GM12878 (cell line): ENCODE measurements around the gene ASIC3. TPM values are rescaled to one million over a fixed set of nuclear protein-coding genes. Genes with fewer than 3 reads are reported as not detected.

Source experiments
- ATAC-seq: fragments of 200-7000 bp; cut with Tn5 transposase; 3 replicates; pipeline ENCODE4 v1.9.1; 2020; ENCODE audit warnings: mild to moderate bottlenecking, moderate library complexity
- BruUV-seq: library from RNA; stranded (reverse); fragments of 400-500 nt; replicated peaks from 2 replicates; lab custom pipeline; 2021; lab: Mats Ljungman, UMichigan
- CTCF ChIA-PET: fragments of 300-600 bp; sonication (Branson Sonifier 250); formaldehyde crosslinking; extraction: SDS; loops from one replicate; lab custom pipeline; 2021; ENCODE audit warnings: inconsistent platforms; lab: Yijun Ruan, JAX
- POLR2A ChIA-PET: fragments of 350-600 bp; formaldehyde crosslinking; extraction: SDS; loops from one replicate; lab custom pipeline; 2021; ENCODE audit warnings: inconsistent platforms; lab: Charles Lee
- RAD21 ChIA-PET: fragments of 300-600 bp; sonication (Branson Sonifier 250); formaldehyde crosslinking; loops from one replicate; lab custom pipeline; 2023; ENCODE audit warnings: antibody characterized with exemption; ENCODE audit not compliant: unreplicated experiment; lab: Charles Lee
- SMC1A ChIA-PET: fragments of 300-600 bp; sonication (Branson Sonifier 250); formaldehyde crosslinking; loops from one replicate; lab custom pipeline; 2023; ENCODE audit not compliant: unreplicated experiment, uncharacterized antibody; lab: Charles Lee
- DNase-seq: peaks from one replicate; pipeline ENCODE4 v3.0.0-alpha.2; 2011; ENCODE audit warnings: low read depth, low spot score
- FAIRE-seq: peaks from 3 replicates; lab custom pipeline; 2011; peaks lifted over from hg19 to GRCh38; lab: Jason Lieb, UNC
- H2AFZ ChIP-seq: 2 replicates; pipeline ENCODE4 v1.6.0; 2011; ENCODE audit warnings: low read depth, low read length, control low read depth; ENCODE audit not compliant: control insufficient read depth
- H3K27ac ChIP-seq: 2 replicates; pipeline ENCODE4 v1.5.1; 2011; ENCODE audit warnings: control low read depth; ENCODE audit not compliant: control insufficient read depth, insufficient read depth
- H3K27me3 ChIP-seq, 2 experiments: replicated peaks in 1 of 2; 2 replicates each; pipeline versions ENCODE4 v1.6.0 to v1.6.1; 2011; ENCODE audit warnings: low read length in 1 of 2; ENCODE audit not compliant: control insufficient read depth in 2 of 2, insufficient read depth in 2 of 2
- H3K36me3 ChIP-seq, 2 experiments: 2 replicates each; pipeline ENCODE4 v1.5.1; 2011; ENCODE audit warnings: low read length in 1 of 2; ENCODE audit not compliant: control insufficient read depth in 2 of 2, insufficient read depth in 2 of 2
- H3K4me1 ChIP-seq: 2 replicates; pipeline ENCODE4 v1.6.1; 2011; ENCODE audit warnings: mild to moderate bottlenecking, low read length, moderate library complexity, mixed read lengths; ENCODE audit not compliant: control insufficient read depth, insufficient read depth
- H3K4me2 ChIP-seq: 2 replicates; pipeline ENCODE4 v1.6.0; 2011; ENCODE audit warnings: control low read depth; ENCODE audit not compliant: control insufficient read depth, insufficient read depth
- H3K4me3 ChIP-seq: fragments of 200-600 bp; sonication (generic); 2 replicates; pipeline ENCODE4 v1.5.1; 2016
- H3K79me2 ChIP-seq: 2 replicates; pipeline ENCODE4 v1.6.0; 2011; ENCODE audit warnings: low read length; ENCODE audit not compliant: control insufficient read depth, insufficient read depth
- H3K9ac ChIP-seq: 2 replicates; pipeline ENCODE4 v1.8.0; 2011; ENCODE audit warnings: low read length, control low read depth, mixed read lengths; ENCODE audit not compliant: control insufficient read depth, insufficient read depth
- H3K9me3 ChIP-seq: replicated peaks from 3 replicates; pipeline ENCODE4 v1.5.1; 2011; ENCODE audit warnings: mild to moderate bottlenecking, low read length; ENCODE audit not compliant: control insufficient read depth, insufficient read depth
- H4K20me1 ChIP-seq: 2 replicates; pipeline ENCODE4 v1.6.0; 2011; ENCODE audit not compliant: control insufficient read depth, insufficient read depth
- BCL11A ChIP-seq: IDR thresholded peaks from 2 replicates; pipeline ENCODE4 v1.6.1; 2011; ENCODE audit warnings: low read depth, low read length
- BRCA1 ChIP-seq: IDR thresholded peaks from 2 replicates; pipeline ENCODE4 v1.6.1; 2011; ENCODE audit warnings: low read depth, low read length, improper control_type of control experiment
- EZH2 ChIP-seq: IDR thresholded peaks from 2 replicates; pipeline ENCODE4 v1.6.1; 2012; ENCODE audit warnings: low read depth, mild to moderate bottlenecking, control low read depth, inconsistent platforms, low read length, borderline replicate concordance; ENCODE audit not compliant: control insufficient read depth
- FOS ChIP-seq: IDR thresholded peaks from 3 replicates; pipeline ENCODE4 v1.6.1; 2011; ENCODE audit warnings: borderline replicate concordance; ENCODE audit not compliant: insufficient read length; ENCODE audit errors: extremely low read depth
- IRF4 ChIP-seq: IDR thresholded peaks from 2 replicates; pipeline ENCODE4 v1.6.1; 2011; ENCODE audit warnings: low read depth, low read length
- KDM1A ChIP-seq: fragments of 200-600 bp; sonication (generic); IDR thresholded peaks from 2 replicates; pipeline ENCODE4 v1.6.1; 2016; ENCODE audit warnings: borderline replicate concordance
- MEF2A ChIP-seq: IDR thresholded peaks from 2 replicates; pipeline ENCODE4 v1.6.1; 2011; ENCODE audit warnings: low read depth, mild to moderate bottlenecking, low read length, moderate library complexity; ENCODE audit not compliant: insufficient read depth
- POLR2A ChIP-seq: IDR thresholded peaks from 2 replicates; pipeline ENCODE4 v1.6.1; 2011; ENCODE audit warnings: low read depth, mild to moderate bottlenecking, low read length
- SIN3A ChIP-seq: IDR thresholded peaks from 2 replicates; pipeline ENCODE4 v1.6.1; 2012; ENCODE audit warnings: low read depth, low read length, improper control_type of control experiment
- SREBF1 ChIP-seq: IDR thresholded peaks from 2 replicates; pipeline ENCODE4 v1.6.1; 2012; ENCODE audit warnings: mild to moderate bottlenecking, low read length
- STAT1 ChIP-seq: fragments of 450-650 bp; conservative IDR thresholded peaks from 2 replicates; pipeline ENCODE4 v1.6.1; 2014; ENCODE audit warnings: antibody characterized with exemption, mild to moderate bottlenecking
- TCF7 ChIP-seq: IDR thresholded peaks from 2 replicates; pipeline ENCODE4 v1.6.1; 2014; ENCODE audit warnings: antibody characterized with exemption, borderline replicate concordance
- WRNIP1 ChIP-seq: IDR thresholded peaks from 2 replicates; pipeline ENCODE4 v1.6.1; 2011; ENCODE audit warnings: low read depth, low read length, improper control_type of control experiment, borderline replicate concordance
- ZSCAN29 ChIP-seq: fragments of 450-650 bp; IDR thresholded peaks from 2 replicates; pipeline ENCODE4 v1.6.1; 2017; ENCODE audit warnings: mild to moderate bottlenecking, moderate library complexity
- WGBS: methylation state at CpG from one replicate; pipeline ENCODE4 v1.1.6; 2016; ENCODE audit warnings: low lambda C conversion rate; ENCODE audit not compliant: insufficient replicate concordance, insufficient coverage; ENCODE audit errors: missing lambda C conversion rate; 5-methylcytosine and 5-hydroxymethylcytosine counted together
- in situ Hi-C: fragments of 300-500 bp; cut with MboI; formaldehyde crosslinking; loops from 9 replicates; pipeline ENCODE4 v1.14.3; 2018; ENCODE audit warnings: mixed read lengths
- intact Hi-C: fragments of 100-400 bp; cut with micrococcal nuclease; formaldehyde crosslinking; loops from one replicate; pipeline ENCODE4 v1.14.2; 2022; ENCODE audit not compliant: unreplicated experiment
- polyA plus RNA-seq, 11 experiments: library from polyadenylated mRNA; depleted of rRNA in 4 of 11; unstranded in 6 of 11; stranded (reverse) in 5 of 11; fragments of >200 nt; fragmentation: Nextera tagmentation in 4 of 11; fragmentation: Illumina TruSeq in 1 of 11; extraction: Ambion mirVana in 4 of 11; extraction: Trizol in 1 of 11; gene quantifications; 1 replicate in 1 of 11; 2 replicates in 10 of 11; pipeline versions ENCODE4 v1.2.1 to v1.2.3, GENCODE V29; 2011 to 2016; ENCODE audit warnings: inconsistent platforms in 2 of 11, missing spikeins in 2 of 11, low read depth in 1 of 11
- total RNA-seq, 4 experiments: library from RNA; depleted of rRNA in 3 of 4; stranded (reverse); fragments of >200 nt in 3 of 4; fragmentation: Illumina TruSeq in 1 of 4; extraction: Trizol in 1 of 4; gene quantifications; 2 replicates each; pipeline versions ENCODE4 v1.2.1 to v1.2.3, GENCODE V29; 2013 to 2021
- TF ChIP-seq, protein P1 (sequence below): fragments of 450-650 bp; IDR thresholded peaks from 2 replicates; pipeline ENCODE4 v1.6.1; 2017; ENCODE audit warnings: mild to moderate bottlenecking, moderate library complexity
- TF ChIP-seq, protein P2 (sequence below), 3 experiments: IDR thresholded peaks in 2 of 3; conservative IDR thresholded peaks in 1 of 3; 2 replicates each; pipeline ENCODE4 v1.5.1; 2011; ENCODE audit warnings: low read depth in 3 of 3, low read length in 3 of 3, mild to moderate bottlenecking in 3 of 3, control low read depth in 2 of 3, moderate library complexity in 2 of 3, inconsistent platforms in 1 of 3, mixed read lengths in 1 of 3; ENCODE audit not compliant: control insufficient read depth in 2 of 3, insufficient read depth in 1 of 3; ENCODE audit errors: extremely low read depth in 1 of 3
- TF ChIP-seq, protein P3 (sequence below): IDR thresholded peaks from 2 replicates; pipeline ENCODE4 v1.6.1; 2011; ENCODE audit warnings: borderline replicate concordance, low read depth, mild to moderate bottlenecking, moderate library complexity, mixed read lengths, low read length; ENCODE audit not compliant: insufficient read depth; ENCODE audit errors: extremely low read length
- TF ChIP-seq, protein P4 (sequence below): IDR thresholded peaks from 2 replicates; pipeline ENCODE4 v1.6.1; 2011; ENCODE audit warnings: borderline replicate concordance, low read depth, mild to moderate bottlenecking, moderate library complexity, low read length; ENCODE audit not compliant: insufficient read depth, poor library complexity, severe bottlenecking

The ASIC3 gene
- total and polyA plus RNA-seq, 10 of the 15 experiments (the other 5 are each of a cell fraction or from before 2014, with no cell fraction given) = 0.07 to 1.0 (median 0.44) TPM; not detected in 4

DNA sequence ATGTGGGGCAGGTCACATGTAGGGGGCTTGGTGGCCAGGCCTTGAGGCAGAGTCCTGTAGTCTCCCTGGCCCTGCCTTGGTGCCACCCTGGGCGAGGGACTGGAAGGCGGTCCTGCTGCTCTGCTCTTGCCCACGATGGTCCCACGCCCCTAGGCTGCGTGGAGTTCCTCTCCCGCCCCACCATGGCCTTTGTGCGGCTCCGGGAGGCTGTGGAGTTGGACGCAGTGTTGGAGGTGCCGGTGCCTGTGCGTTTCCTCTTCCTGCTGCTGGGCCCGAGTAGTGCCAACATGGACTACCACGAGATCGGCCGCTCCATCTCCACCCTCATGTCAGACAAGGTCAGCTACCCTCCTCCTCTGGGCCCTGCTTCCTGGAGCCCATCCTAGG, 22.2 kb downstream of the ASIC3 start:
- H4K20me1 ChIP-seq = no peaks in the 10 kb centered on the region
- FAIRE-seq (no peak), ATAC-seq (no peak), DNase-seq (no peak)
- H3K4me3 ChIP-seq = no peak overlapping the region
- in situ Hi-C loops = no loop called here
- no peak overlapping the region for H3K27ac ChIP-seq
- ChIA-PET SMC1A (no interaction called here), RAD21 (no interaction called here), CTCF (no interaction called here), POLR2A (no interaction called here)
- no peak overlapping the region for H3K9ac ChIP-seq
- H2AFZ ChIP-seq = no peak overlapping the region
- H3K79me2 ChIP-seq = no peaks in the 10 kb centered on the region
- no peaks in the 10 kb centered on the region for H3K27me3 ChIP-seq
- no peaks in the 10 kb centered on the region for H3K4me1 ChIP-seq
- peaks cover 11 to 30% of the 10 kb centered on the region in 2 experiments; a peak in 3 of 4 replicates for H3K36me3 ChIP-seq
- H3K4me2 ChIP-seq = no peak overlapping the region
- no TSS peak for BruUV-seq
- intact Hi-C loops = no loop called here
- no peaks in the 10 kb centered on the region for H3K9me3 ChIP-seq
- WGBS = 95% methylated on average over 15 of the region's 15 CpGs
- TF ChIP-seq FOS = no peak
- no peak for TF ChIP-seq EZH2
- TF ChIP-seq KDM1A = no peak
- TF ChIP-seq, protein P1, sequence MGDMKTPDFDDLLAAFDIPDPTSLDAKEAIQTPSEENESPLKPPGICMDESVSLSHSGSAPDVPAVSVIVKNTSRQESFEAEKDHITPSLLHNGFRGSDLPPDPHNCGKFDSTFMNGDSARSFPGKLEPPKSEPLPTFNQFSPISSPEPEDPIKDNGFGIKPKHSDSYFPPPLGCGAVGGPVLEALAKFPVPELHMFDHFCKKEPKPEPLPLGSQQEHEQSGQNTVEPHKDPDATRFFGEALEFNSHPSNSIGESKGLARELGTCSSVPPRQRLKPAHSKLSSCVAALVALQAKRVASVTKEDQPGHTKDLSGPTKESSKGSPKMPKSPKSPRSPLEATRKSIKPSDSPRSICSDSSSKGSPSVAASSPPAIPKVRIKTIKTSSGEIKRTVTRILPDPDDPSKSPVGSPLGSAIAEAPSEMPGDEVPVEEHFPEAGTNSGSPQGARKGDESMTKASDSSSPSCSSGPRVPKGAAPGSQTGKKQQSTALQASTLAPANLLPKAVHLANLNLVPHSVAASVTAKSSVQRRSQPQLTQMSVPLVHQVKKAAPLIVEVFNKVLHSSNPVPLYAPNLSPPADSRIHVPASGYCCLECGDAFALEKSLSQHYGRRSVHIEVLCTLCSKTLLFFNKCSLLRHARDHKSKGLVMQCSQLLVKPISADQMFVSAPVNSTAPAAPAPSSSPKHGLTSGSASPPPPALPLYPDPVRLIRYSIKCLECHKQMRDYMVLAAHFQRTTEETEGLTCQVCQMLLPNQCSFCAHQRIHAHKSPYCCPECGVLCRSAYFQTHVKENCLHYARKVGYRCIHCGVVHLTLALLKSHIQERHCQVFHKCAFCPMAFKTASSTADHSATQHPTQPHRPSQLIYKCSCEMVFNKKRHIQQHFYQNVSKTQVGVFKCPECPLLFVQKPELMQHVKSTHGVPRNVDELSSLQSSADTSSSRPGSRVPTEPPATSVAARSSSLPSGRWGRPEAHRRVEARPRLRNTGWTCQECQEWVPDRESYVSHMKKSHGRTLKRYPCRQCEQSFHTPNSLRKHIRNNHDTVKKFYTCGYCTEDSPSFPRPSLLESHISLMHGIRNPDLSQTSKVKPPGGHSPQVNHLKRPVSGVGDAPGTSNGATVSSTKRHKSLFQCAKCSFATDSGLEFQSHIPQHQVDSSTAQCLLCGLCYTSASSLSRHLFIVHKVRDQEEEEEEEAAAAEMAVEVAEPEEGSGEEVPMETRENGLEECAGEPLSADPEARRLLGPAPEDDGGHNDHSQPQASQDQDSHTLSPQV = no peak
- no peak for TF ChIP-seq STAT1
- no peak for TF ChIP-seq BCL11A
- TF ChIP-seq, protein P2, sequence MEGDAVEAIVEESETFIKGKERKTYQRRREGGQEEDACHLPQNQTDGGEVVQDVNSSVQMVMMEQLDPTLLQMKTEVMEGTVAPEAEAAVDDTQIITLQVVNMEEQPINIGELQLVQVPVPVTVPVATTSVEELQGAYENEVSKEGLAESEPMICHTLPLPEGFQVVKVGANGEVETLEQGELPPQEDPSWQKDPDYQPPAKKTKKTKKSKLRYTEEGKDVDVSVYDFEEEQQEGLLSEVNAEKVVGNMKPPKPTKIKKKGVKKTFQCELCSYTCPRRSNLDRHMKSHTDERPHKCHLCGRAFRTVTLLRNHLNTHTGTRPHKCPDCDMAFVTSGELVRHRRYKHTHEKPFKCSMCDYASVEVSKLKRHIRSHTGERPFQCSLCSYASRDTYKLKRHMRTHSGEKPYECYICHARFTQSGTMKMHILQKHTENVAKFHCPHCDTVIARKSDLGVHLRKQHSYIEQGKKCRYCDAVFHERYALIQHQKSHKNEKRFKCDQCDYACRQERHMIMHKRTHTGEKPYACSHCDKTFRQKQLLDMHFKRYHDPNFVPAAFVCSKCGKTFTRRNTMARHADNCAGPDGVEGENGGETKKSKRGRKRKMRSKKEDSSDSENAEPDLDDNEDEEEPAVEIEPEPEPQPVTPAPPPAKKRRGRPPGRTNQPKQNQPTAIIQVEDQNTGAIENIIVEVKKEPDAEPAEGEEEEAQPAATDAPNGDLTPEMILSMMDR (IDR thresholded peaks at IDR 0.05 in 2 of 3, conservative IDR thresholded peaks at IDR 0.05 in 1 of 3; ENCODE audit: control insufficient read depth in 2 of 3, extremely low read depth in 1 of 3, insufficient read depth in 1 of 3, low read depth in 3 of 3, low read length in 3 of 3) = no peak
- TF ChIP-seq, protein P3, sequence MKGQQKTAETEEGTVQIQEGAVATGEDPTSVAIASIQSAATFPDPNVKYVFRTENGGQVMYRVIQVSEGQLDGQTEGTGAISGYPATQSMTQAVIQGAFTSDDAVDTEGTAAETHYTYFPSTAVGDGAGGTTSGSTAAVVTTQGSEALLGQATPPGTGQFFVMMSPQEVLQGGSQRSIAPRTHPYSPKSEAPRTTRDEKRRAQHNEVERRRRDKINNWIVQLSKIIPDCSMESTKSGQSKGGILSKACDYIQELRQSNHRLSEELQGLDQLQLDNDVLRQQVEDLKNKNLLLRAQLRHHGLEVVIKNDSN = no peak
- TF ChIP-seq, protein P4, sequence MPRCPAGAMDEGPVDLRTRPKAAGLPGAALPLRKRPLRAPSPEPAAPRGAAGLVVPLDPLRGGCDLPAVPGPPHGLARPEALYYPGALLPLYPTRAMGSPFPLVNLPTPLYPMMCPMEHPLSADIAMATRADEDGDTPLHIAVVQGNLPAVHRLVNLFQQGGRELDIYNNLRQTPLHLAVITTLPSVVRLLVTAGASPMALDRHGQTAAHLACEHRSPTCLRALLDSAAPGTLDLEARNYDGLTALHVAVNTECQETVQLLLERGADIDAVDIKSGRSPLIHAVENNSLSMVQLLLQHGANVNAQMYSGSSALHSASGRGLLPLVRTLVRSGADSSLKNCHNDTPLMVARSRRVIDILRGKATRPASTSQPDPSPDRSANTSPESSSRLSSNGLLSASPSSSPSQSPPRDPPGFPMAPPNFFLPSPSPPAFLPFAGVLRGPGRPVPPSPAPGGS = no peak
- no peak for TF ChIP-seq MEF2A
- no peak for TF ChIP-seq ZSCAN29
- TF ChIP-seq POLR2A = no peak; the same call in 1 of the 2 replicates
- no peak for TF ChIP-seq TCF7
- TF ChIP-seq BRCA1 = no peak
- no peak for TF ChIP-seq WRNIP1
- no peak for TF ChIP-seq IRF4
- no peak for TF ChIP-seq SIN3A
- no peak for TF ChIP-seq SREBF1
